Parathyroid adenoma (tissue), 2 donors: ENCODE measurements around the gene CES2.
A peak's percentile ranks its signal among the peaks of the same experiment; 100 is the strongest.

Experiments used
- H2AFZ ChIP-seq: fragments of 300-600 bp; sonication (generic); one replicate; pipeline ENCODE4 v1.7.0; 2017; ENCODE audit warnings: antibody characterized with exemption, mild to moderate bottlenecking
- H3K27ac ChIP-seq: fragments of 300-600 bp; sonication (generic); one replicate; pipeline ENCODE4 v1.7.0; 2017
- H3K27me3 ChIP-seq: fragments of 300-600 bp; sonication (generic); one replicate; pipeline ENCODE4 v1.7.0; 2017; ENCODE audit warnings: low read length; ENCODE audit not compliant: control insufficient read depth, insufficient read depth
- H3K36me3 ChIP-seq: fragments of 300-600 bp; sonication (generic); one replicate; pipeline ENCODE4 v1.7.0; 2017; ENCODE audit warnings: low read length; ENCODE audit not compliant: control insufficient read depth, insufficient read depth
- H3K4me1 ChIP-seq: fragments of 300-600 bp; sonication (generic); one replicate; pipeline ENCODE4 v1.7.0; 2017; ENCODE audit warnings: control low read depth
- H3K4me2 ChIP-seq: fragments of 300-600 bp; sonication (generic); one replicate; pipeline ENCODE4 v1.7.0; 2017; ENCODE audit warnings: low read length
- H3K4me3 ChIP-seq: fragments of 300-600 bp; sonication (generic); one replicate; pipeline ENCODE4 v1.7.0; 2017; ENCODE audit warnings: low read depth, low read length
- H3K79me2 ChIP-seq: fragments of 300-600 bp; sonication (generic); one replicate; pipeline ENCODE4 v1.7.0; 2017; ENCODE audit warnings: control low read depth
- H3K9ac ChIP-seq: fragments of 300-600 bp; sonication (generic); one replicate; pipeline ENCODE4 v1.7.0; 2017; ENCODE audit warnings: mild to moderate bottlenecking
- H3K9me3 ChIP-seq: fragments of 300-600 bp; sonication (generic); one replicate; pipeline ENCODE4 v1.7.0; 2017; ENCODE audit warnings: low read length; ENCODE audit not compliant: control insufficient read depth
- CTCF ChIP-seq: fragments of 300-600 bp; sonication (generic); IDR thresholded peaks from one replicate; pipeline ENCODE4 v1.7.0; 2017; ENCODE audit warnings: antibody characterized with exemption, mild to moderate bottlenecking
- donor health status: primary hyperparathyroidism.

CES2 gene

GRCh38 chr16:66958857-66959703 lies 23.8 kb downstream of the CES2 start:
- Histone ChIP-seq H3K9me3 (no peaks in the 10 kb centered on the region), H3K27me3 (no peaks in the 10 kb centered on the region), H2AFZ (no peak overlapping the region), H3K4me3 (no peak overlapping the region), H3K79me2 (no peaks in the 10 kb centered on the region), H3K9ac (no peak overlapping the region), H3K4me1 (no peaks in the 10 kb centered on the region), H3K36me3 (no peaks in the 10 kb centered on the region), H3K4me2 (no peak overlapping the region), H3K27ac (no peak overlapping the region)
- TF ChIP-seq CTCF: no peak

GRCh38 chr16:66959704-66960161 lies 24.4 kb downstream of the CES2 start:
- TF ChIP-seq CTCF: no peak
- Histone ChIP-seq H3K27ac (no peak overlapping the region), H3K4me2 (no peak overlapping the region), H3K9ac (no peak overlapping the region), H3K36me3 (no peaks in the 10 kb centered on the region), H3K27me3 (no peaks in the 10 kb centered on the region), H3K9me3 (no peaks in the 10 kb centered on the region), H3K4me1 (no peaks in the 10 kb centered on the region), H3K4me3 (no peak overlapping the region), H3K79me2 (no peaks in the 10 kb centered on the region), H2AFZ (no peak overlapping the region)

DNA sequence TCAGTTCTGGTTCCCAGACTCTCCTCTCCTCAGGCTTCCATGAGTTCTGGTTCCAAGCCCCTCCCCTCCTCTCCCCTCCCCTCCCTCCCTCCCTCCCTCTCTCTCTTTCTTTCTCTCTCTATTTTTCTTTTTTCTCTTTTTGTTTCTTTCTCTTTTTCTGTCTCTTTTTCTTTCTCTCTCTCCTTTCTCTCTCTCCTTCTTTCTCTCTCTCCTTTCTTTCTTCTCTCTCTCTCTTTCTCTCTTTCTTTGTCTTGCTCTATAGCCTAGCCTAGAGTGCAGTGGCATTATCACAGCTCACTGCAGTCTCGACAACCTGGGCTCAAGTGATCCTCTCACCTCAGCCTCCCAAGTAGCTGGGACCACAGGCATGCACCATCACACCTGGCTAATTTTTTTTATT lies 25.0 kb downstream of the CES2 start:
- Histone ChIP-seq H3K9me3 (no peaks in the 10 kb centered on the region), H3K36me3 (no peaks in the 10 kb centered on the region), H3K27ac (no peak overlapping the region), H3K4me3 (no peak overlapping the region), H3K79me2 (no peaks in the 10 kb centered on the region), H3K4me1 (no peaks in the 10 kb centered on the region), H3K4me2 (no peak overlapping the region), H3K27me3 (no peaks in the 10 kb centered on the region), H2AFZ (no peak overlapping the region), H3K9ac (no peak overlapping the region)
- TF ChIP-seq CTCF: no peak

DNA sequence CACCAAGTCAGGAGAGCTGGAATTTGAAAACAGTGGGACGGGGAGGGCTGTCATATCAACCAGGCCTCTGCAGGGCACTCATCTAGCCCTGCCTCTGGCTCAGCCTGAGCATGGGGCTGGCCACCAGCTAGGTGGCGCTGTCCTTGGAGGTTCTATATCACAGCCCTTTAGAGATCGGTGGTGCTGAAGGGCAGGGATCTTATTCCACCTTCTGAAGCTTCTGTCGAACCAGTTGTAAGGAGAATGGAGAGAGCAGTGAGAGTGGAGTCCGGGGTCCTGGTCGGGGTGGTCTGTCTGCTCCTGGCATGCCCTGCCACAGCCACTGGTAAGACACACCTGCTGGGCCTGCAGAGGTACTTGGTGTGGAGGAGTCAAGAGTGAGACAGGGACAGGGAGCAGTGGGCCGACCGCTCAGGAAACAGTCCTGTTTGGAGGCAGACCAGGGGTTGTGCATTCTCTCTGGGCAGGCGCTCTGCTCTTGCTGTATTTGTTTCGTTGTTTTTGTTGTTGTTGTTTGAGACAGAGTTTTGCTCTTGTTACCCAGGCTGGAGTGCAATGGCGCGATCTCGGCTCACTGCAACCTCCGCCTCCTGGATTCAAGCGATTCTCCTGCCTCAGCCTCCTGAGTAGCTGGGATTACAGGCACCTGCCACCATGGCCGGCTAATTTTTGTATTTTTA lies 25.9 kb downstream of the CES2 start, which contains the start of gene CES3:
CES3 (plus strand) TSS at position 202 of the 680 bp plus-strand sequence; CDS start at position 244, 42 bp downstream.
- Histone ChIP-seq H3K4me2 (no peak within 1 kb of the TSS), H3K36me3 (no peaks in the 10 kb centered on the region), H2AFZ (peak within 1 kb of the TSS; percentile 27), H3K79me2 (no peaks in the 10 kb centered on the region), H3K4me3 (no peak within 1 kb of the TSS), H3K9ac (no peak within 1 kb of the TSS), H3K9me3 (no peaks in the 10 kb centered on the region), H3K27me3 (no peaks in the 10 kb centered on the region), H3K4me1 (no peaks in the 10 kb centered on the region), H3K27ac (no peak within 1 kb of the TSS)
- peak; percentile 66 for TF ChIP-seq CTCF
